ENCODE measurements around the gene MTMR3.
"Not testable (repeated sequence)": the region's sequence is repeated elsewhere in the genome, so short reads cannot be mapped to it uniquely, and the experiment has no call there.

MTMR3 gene

GRCh38 chr22:29856496-29856895 lies 26.5 kb upstream of the MTMR3 start:
- no peak for TF ChIP-seq CTCF (conservative IDR thresholded peaks at IDR 0.05; ENCODE audit: low read depth, low read length)
- no peak overlapping the region for H3K4me3 ChIP-seq (ENCODE audit: low read depth, low read length)
- DNase-seq (ENCODE audit: low read depth) = no peak

GRCh38 chr22:29859030-29859429 lies 23.9 kb upstream of the MTMR3 start:
- H3K4me3 ChIP-seq (ENCODE audit: low read depth, low read length) = not testable (repeated sequence)

DNA sequence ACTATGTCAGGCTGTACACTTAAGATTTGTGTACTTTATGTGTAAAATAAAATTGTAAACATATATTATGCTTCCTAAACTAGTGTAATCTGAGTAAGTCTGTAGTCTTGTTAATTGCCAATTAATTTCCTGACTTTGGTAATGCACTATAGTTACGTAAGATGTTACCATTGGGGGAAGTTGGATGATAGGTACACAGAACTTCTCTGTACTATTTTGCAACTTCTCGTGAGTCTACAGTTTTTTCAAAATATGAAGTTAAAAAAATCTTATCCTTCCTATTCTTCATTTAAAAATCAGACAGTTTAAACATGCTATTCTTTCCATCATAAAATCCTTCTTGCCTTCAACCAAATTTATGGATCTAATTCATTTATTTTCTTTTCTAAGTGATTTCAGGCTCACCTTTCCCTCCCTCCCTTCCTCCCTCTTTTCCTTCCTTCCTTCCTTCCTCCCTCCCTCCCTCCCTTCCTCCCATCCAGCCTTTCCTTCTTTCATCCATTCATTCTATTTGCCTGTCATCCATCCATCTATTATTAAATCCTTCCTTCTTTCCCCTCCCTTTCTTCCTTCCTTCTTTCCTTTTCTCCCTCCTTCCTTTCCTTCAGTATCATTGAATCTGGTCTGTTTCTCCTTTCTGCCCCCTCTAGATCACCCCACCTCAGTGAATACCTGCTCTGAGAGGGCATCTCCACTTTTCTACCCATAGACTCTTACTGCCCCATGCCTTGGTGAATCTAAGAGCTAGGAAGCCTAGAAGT lies 22.8 kb upstream of the MTMR3 start:
- H3K4me3 ChIP-seq (ENCODE audit: low read depth, low read length) = no peak overlapping the region
- no peak for DNase-seq (ENCODE audit: low read depth)
- no peak for TF ChIP-seq CTCF (conservative IDR thresholded peaks at IDR 0.05; ENCODE audit: low read depth, low read length)

More at GRCh38 chr22:29859030-29859429, 23.9 kb upstream of the MTMR3 start:
- not testable (repeated sequence) for DNase-seq (ENCODE audit: low read depth)

GRCh38 chr22:29861672-29862297 lies 21.2 kb upstream of the MTMR3 start:
- no peak for TF ChIP-seq CTCF (conservative IDR thresholded peaks at IDR 0.05; ENCODE audit: low read depth, low read length)
- no peak for DNase-seq (ENCODE audit: low read depth)

DNA sequence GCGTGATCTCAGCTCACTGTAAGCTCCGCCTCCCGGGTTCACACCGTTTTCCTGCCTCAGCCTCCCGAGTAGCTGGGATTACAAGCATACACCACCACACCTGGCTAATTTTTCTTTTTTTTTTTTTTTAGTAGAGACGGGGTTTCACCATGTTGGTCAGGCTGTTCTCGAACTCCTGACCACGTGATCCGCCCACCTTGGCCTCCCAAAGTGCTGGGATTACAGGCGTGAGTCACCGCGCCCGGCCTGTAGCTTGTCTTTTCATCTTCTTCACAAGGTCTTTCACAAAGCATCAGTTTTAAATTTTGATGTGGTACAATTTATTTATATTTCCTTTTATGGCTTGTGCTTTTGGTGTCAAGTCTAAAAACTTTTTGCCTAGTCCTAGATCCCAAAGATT lies 17.4 kb upstream of the MTMR3 start:
- H3K4me3 ChIP-seq (ENCODE audit: low read depth, low read length) = not testable (repeated sequence)

More at GRCh38 chr22:29861672-29862297, 21.2 kb upstream of the MTMR3 start:
- H3K4me3 ChIP-seq (ENCODE audit: low read depth, low read length) = no peak overlapping the region

DNA sequence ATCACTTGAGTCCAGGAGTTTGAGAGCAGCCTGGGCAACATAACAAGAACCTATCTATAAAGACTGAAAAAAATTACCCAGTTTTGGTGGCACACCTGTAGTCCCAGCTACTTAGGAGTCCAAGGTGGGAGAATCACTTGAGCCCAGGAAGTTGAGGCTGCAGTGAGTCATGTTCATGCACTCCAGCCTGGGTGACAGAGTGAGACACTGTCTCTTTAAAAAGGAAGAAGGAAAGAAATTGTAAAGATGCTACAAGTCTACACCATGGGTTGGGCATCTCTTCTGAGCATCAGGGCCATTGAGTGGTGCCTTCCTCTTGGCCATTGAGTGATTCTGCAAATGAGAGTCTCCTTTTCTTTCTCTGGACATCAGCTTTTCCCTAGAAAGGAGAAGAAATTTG lies 15.7 kb upstream of the MTMR3 start:
- no peak for TF ChIP-seq CTCF (conservative IDR thresholded peaks at IDR 0.05; ENCODE audit: low read depth, low read length)
- DNase-seq (ENCODE audit: low read depth) = no peak

More for the DNA sequence above, 17.4 kb upstream of the MTMR3 start:
- DNase-seq (ENCODE audit: low read depth) = not testable (repeated sequence)

DNA sequence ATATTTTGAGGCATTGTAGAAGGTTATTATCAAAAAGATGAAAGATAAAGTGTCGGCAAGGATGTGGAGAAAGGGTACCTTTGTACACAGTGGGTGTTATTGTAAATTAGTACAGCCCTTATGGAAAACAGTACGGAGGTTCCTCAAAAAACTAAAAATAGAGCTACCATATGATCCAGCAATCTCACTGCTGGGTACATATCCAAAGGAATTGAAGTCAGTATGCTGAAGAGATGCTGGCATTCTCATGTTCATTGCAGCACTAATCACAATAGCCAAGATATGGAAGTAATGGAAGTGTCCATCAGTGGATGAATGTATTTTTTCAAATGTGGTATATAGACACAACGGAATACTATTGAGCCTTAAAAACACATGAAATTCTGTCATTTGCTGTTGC lies 15.1 kb upstream of the MTMR3 start:
- no peak for TF ChIP-seq CTCF (conservative IDR thresholded peaks at IDR 0.05; ENCODE audit: low read depth, low read length)
- H3K4me3 ChIP-seq (ENCODE audit: low read depth, low read length) = no peak overlapping the region
- no peak for DNase-seq (ENCODE audit: low read depth)

More for the DNA sequence above, 15.7 kb upstream of the MTMR3 start:
- H3K4me3 ChIP-seq (ENCODE audit: low read depth, low read length) = no peak overlapping the region

DNA sequence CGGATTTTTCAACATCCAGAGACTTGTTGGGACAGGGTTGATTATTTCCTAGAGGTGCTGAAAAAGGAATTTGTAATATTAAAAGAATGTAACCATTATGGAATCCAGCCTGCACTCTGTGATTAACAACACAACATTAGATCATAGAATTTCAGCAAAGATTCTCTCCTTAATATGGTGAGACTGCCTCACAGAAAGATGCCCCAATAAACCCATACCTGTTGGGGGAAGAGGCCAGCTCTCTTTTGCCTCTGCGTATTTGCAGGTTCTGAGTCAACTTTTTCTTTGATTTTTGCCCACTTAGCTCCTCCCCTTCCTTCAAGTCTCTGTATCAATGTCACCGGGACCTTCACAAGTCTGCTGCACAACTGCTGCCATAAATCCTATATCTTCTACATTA lies 12.4 kb upstream of the MTMR3 start:
- no peak for TF ChIP-seq CTCF (conservative IDR thresholded peaks at IDR 0.05; ENCODE audit: low read depth, low read length)
- DNase-seq (ENCODE audit: low read depth) = peak; percentile 18
- no peak overlapping the region for H3K4me3 ChIP-seq (ENCODE audit: low read depth, low read length)
